ENCODE results near the gene BTBD6.

Gene BTBD6

GRCh38 chr14:105248368-105249181, at the start of gene BTBD6:
Gene BTBD6 (plus strand): TSS chr14:105248533. CDS start chr14:105248712, 179 bp downstream.
- DNase-seq (ENCODE audit: low read depth), result peak; percentile 88

- no peak for DNase-seq (ENCODE audit: low read depth)
These were observed 49.7 kb upstream of the BTBD6 start for GRCh38 chr14:105198588-105198987.

DNA sequence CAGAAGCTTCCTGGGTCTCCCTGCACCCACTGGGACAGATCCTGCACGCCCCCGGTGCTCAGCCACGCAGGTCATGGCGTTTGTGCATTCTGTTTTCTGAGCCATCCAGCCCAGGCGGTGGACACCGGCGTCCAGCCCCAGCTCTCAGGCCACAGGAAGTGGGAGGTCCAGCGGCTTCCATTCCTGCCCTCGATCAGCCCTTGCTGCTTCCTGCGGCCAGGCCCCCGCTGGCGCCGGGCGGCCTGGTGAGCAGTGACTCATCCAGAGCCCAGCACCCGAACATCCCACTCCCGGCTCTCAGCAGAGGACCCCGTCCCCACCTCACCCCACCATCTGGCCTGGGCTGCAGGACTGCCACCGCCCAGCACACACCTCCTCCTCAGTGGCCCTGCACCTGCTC, 49.2 kb upstream of the BTBD6 start:
- DNase-seq (ENCODE audit: low read depth), result peak; percentile 71

- no peak for DNase-seq (ENCODE audit: low read depth)
These were observed 48.3 kb upstream of the BTBD6 start for GRCh38 chr14:105200074-105200473.

GRCh38 chr14:105200641-105201040, 47.7 kb upstream of the BTBD6 start:
- DNase-seq (ENCODE audit: low read depth), result no peak

- no peak for DNase-seq (ENCODE audit: low read depth)
These were observed 47.0 kb upstream of the BTBD6 start for GRCh38 chr14:105201156-105201924.

GRCh38 chr14:105201925-105202513, 46.3 kb upstream of the BTBD6 start:
- DNase-seq (ENCODE audit: low read depth), result no peak

- DNase-seq (ENCODE audit: low read depth), result peak; percentile 54
These were observed 45.2 kb upstream of the BTBD6 start for GRCh38 chr14:105203057-105203531.

DNA sequence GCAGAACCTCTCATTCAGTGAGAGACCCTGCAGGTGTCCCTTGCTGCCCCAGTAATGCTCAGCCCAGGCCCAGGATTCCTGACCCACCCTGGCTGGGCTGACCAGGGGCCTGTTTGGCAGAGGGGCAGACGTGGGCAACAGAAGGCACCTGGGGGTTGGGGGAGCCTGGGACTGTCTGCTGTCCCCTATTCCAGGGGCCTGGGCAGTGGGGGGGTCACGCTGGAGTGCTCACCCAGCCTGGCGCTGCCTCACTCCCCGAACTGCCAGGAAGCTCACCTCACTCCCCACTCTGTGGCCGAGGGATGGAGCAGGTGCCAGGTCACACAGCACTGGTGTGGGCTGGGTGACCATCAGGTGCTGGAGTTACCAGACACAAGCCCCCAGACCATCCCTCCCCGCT, 44.6 kb upstream of the BTBD6 start:
- DNase-seq (ENCODE audit: low read depth), result no peak

- DNase-seq (ENCODE audit: low read depth), result no peak
These were observed 44.0 kb upstream of the BTBD6 start for GRCh38 chr14:105204206-105204930.

DNA sequence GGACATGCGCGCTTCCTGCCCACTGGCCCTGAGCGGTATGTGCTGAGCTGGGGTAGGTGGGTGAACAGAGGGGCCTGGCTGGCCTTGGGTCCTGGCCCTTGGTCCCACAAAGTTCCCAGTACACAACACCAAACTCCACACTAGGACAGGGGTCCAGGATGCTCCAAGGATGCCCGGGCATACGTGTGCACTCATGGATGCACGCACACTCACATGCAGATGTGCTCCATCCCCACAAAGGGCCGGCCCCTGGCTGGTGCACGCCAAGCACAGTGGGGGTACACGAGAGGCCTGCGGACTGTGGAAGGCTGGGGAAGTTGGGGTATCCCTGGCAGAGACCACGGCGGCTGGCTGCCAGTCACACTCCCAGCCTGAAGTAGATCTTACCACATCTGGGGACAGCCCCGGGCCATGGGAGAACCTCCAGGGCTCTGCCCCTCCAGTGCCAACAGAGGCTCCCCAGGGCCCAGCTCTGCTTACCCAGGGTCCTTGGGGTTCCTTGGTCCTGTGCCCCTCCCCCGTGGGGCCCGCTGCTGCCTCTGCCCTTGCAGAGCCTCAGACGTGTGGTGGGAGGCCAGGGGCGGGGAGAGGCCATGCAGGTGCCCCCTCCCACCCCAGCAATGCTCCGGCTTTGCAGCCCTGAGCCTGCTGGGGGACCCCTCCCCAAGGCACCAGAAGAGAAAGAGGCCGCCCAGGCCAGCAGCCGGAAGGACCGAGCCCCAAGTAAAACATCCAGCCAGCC, 43.2 kb upstream of the BTBD6 start:
- no peak for DNase-seq (ENCODE audit: low read depth)

DNA sequence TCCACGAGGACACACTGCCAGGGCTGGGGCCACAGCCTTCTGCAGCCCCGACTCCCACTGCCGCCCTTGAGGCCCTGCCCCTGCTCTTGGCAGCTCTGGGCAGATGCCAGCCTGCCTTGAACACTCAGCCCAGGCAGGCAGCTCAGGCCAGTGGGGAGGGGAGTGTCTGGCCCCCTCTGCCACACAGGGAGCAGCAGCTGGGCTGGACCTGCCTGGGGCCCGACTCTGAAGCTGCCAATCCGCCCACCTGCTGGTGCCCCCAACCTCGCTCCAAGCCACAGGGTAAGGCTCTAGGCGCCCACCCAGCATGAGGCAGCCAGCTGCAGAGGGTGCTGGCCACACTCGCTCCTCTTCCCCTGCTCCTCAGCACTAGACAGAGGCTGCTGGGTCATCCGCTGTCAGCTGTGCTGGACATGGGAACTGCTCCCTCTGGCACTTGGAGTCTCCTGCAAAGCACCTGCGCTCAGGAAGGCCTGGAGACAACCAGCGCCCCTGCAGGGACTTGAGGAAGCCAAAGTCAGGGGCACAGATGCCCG, 42.6 kb upstream of the BTBD6 start:
- no peak for DNase-seq (ENCODE audit: low read depth)

GRCh38 chr14:105206873-105207272, 41.5 kb upstream of the BTBD6 start:
- no peak for DNase-seq (ENCODE audit: low read depth)

GRCh38 chr14:105207460-105207901, 40.9 kb upstream of the BTBD6 start:
- no peak for DNase-seq (ENCODE audit: low read depth)

GRCh38 chr14:105207996-105208737, 40.2 kb upstream of the BTBD6 start:
- DNase-seq (ENCODE audit: low read depth), result no peak

DNA sequence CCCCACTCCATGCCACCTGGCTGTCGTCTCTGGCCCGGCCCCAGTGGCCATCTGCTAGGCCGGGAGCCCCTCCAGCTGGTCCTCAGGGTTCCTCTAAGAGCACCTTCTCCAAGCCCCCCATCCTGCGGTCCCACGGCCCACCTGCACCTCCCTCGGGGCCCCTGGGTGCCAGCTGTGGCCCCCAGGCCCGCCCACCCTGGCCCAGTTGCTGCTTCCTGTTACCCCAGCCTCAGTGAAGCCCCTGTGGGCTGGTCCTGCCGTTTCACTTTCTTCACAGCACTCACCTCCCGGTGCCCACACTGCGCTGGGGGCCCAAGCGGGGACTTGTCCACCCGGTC, 39.6 kb upstream of the BTBD6 start:
- no peak for DNase-seq (ENCODE audit: low read depth)

- no peak for DNase-seq (ENCODE audit: low read depth)
These were observed 39.2 kb upstream of the BTBD6 start for GRCh38 chr14:105209091-105209490.

GRCh38 chr14:105209646-105210045, 38.7 kb upstream of the BTBD6 start:
- DNase-seq (ENCODE audit: low read depth), result no peak

- no peak for DNase-seq (ENCODE audit: low read depth)
These were observed 37.9 kb upstream of the BTBD6 start for GRCh38 chr14:105210266-105211025.

Measured in iris pigment epithelial cell (primary cell).